Metanephros (tissue), 2 donors: ENCODE results near the gene OR52R1. TPM values are rescaled to one million over a fixed set of nuclear protein-coding genes. Genes with fewer than 3 reads are reported as not detected.

Experiments used
- small RNA-seq: library from RNA; depleted of rRNA; stranded (forward); fragments of <200 nt; gene quantifications from one replicate; pipeline ENCODE3, GENCODE V24; 2014; ENCODE audit warnings: low replicate concordance
- total RNA-seq: library from RNA; depleted of rRNA; stranded (reverse); fragments of >200 nt; gene quantifications from one replicate; pipeline ENCODE4 v1.2.3, GENCODE V29; 2014

Gene OR52R1
- total RNA-seq, result not detected

DNA sequence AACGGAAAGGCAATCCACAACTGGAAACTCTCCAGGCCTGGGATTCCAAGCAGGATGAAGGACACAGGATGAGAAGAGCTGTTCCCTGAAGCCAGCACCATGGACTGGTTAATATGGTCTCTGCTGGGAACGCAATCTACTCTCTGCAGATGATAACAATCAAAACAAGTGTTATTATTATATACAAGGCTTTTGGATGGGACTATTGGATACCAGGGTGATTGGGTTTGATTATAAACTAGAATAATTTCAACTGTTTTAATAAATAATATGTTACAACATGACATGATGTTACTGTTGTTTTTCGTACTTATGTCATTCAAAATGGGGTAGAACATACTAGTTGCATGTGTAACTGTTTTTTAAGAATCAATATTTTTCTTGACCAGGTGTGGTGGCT lies at the start of gene OR52R1:
OR52R1 (minus strand) TSS at position 101 of the 400 bp plus-strand sequence; CDS start at position 101, 0 bp downstream.

GRCh38 chr11:4848908-4849532 lies 44.8 kb upstream of the OR52R1 start, which contains the start of gene OR51S1:
Gene OR51S1, minus strand, starts transcription at chr11:4849208. Its CDS starts 0 bp downstream, at chr11:4849208.

GRCh38 chr11:4821021-4821420 lies 16.8 kb upstream of the OR52R1 start, which contains the start of gene OR51F2:
Gene OR51F2, plus strand, starts transcription at chr11:4821321. Its CDS starts 101 bp downstream, at chr11:4821422.

GRCh38 chr11:4769838-4770237 lies 34.3 kb downstream of the OR52R1 start, which contains the start of gene OR51F1:
Gene OR51F1, minus strand, starts transcription at chr11:4769938. Its CDS starts 0 bp downstream, at chr11:4769938.

Small RNA genes lying within 50 kb of the gene (small RNA-seq; reads per million reads assigned to genes)
- gene RF00091, result not detected

Other genes with a start within 250 kb of the OR52R1 start
- not detected for gene OR52I2, start 222.6 kb downstream of the OR52R1 start, total RNA-seq
- not detected for gene OR52I1, start 210.3 kb downstream of the OR52R1 start, total RNA-seq
- gene TRIM68, start 196.1 kb downstream of the OR52R1 start, total RNA-seq, result 13.7 TPM
- gene OR51D1, start 166.9 kb downstream of the OR52R1 start, total RNA-seq, result not detected
- 1.3 TPM for gene OR51E1, start 160.4 kb downstream of the OR52R1 start, total RNA-seq
- gene OR51E2, start 106.5 kb downstream of the OR52R1 start, total RNA-seq, result 0.23 TPM
- gene MMP26, start 99.6 kb downstream of the OR52R1 start, total RNA-seq, result not detected
- not detected for gene OR51F1, start 34.4 kb downstream of the OR52R1 start, total RNA-seq
- gene OR51F2, start 16.9 kb upstream of the OR52R1 start, total RNA-seq, result 0.18 TPM
- gene OR51S1, start 44.8 kb upstream of the OR52R1 start, total RNA-seq, result not detected
- gene OR51T1, start 77.5 kb upstream of the OR52R1 start, total RNA-seq, result not detected
- gene OR51A7, start 99.4 kb upstream of the OR52R1 start, total RNA-seq, result not detected
- not detected for gene OR51G2, start 115.0 kb upstream of the OR52R1 start, total RNA-seq
- not detected for gene OR51G1, start 120.0 kb upstream of the OR52R1 start, total RNA-seq
- not detected for gene OR51A4, start 143.2 kb upstream of the OR52R1 start, total RNA-seq
- not detected for gene OR51A2, start 151.3 kb upstream of the OR52R1 start, total RNA-seq
- not detected for gene OR51L1, start 190.5 kb upstream of the OR52R1 start, total RNA-seq
- not detected for gene OR52J3, start 242.1 kb upstream of the OR52R1 start, total RNA-seq